CD4-positive, alpha-beta T cell (primary cell): Measurements from ENCODE around the gene SLC24A3. TPM values are rescaled to one million over a fixed set of nuclear protein-coding genes. Genes with fewer than 3 reads are reported as not detected.

Experiments used
- ATAC-seq: fragments of 200-7000 bp; cut with Tn5 transposase; one replicate; pipeline ENCODE4 v1.10.0; 2022; ENCODE audit warnings: mild to moderate bottlenecking; ENCODE audit not compliant: poor library complexity
- CTCF ChIA-PET: fragments of 350-600 bp; sonication (Branson Sonifier 250); formaldehyde crosslinking; loops from one replicate; lab custom pipeline; 2021; ENCODE audit warnings: antibody characterized with exemption, inconsistent platforms; lab: Charles Lee
- POLR2A ChIA-PET: fragments of 350-600 bp; sonication (Branson Sonifier 250); formaldehyde crosslinking; loops from one replicate; lab custom pipeline; 2021; ENCODE audit warnings: antibody characterized with exemption, inconsistent platforms; lab: Charles Lee
- DNase-seq, 14 experiments: peaks; one replicate each; pipeline ENCODE4 v3.0.0-alpha.2; 2013 to 2020; ENCODE audit warnings: mixed read lengths in 2 of 14
- H3K27ac ChIP-seq, 2 donors: one replicate each; pipeline versions ENCODE4 v1.5.1 to v1.7.0; 2013; ENCODE audit warnings: low read length in 2 of 2, low read depth in 1 of 2, mild to moderate bottlenecking in 1 of 2
- H3K27me3 ChIP-seq, 2 experiments: 1 replicate in 1 of 2; 2 replicates in 1 of 2; pipeline versions ENCODE4 v1.6.1 to v1.7.0; 2013; ENCODE audit warnings: low read length in 2 of 2, control low read depth in 1 of 2, mild to moderate bottlenecking in 1 of 2, moderate library complexity in 1 of 2; ENCODE audit not compliant: insufficient read depth in 2 of 2, control insufficient read depth in 1 of 2
- H3K36me3 ChIP-seq: one replicate; pipeline ENCODE4 v1.6.1; 2013; ENCODE audit warnings: low read length, control low read depth; ENCODE audit not compliant: insufficient read depth
- H3K4me1 ChIP-seq: one replicate; pipeline ENCODE4 v1.6.1; 2013; ENCODE audit warnings: low read length, control low read depth; ENCODE audit not compliant: insufficient read depth
- H3K4me3 ChIP-seq: one replicate; pipeline ENCODE4 v1.5.1; 2013; ENCODE audit warnings: mild to moderate bottlenecking, low read length, moderate library complexity
- H3K9me3 ChIP-seq, 2 experiments: 1 replicate in 1 of 2; 2 replicates in 1 of 2; pipeline versions ENCODE4 v1.6.1 to v1.7.0; 2013; ENCODE audit warnings: low read length in 2 of 2, mild to moderate bottlenecking in 2 of 2, control low read depth in 1 of 2, moderate library complexity in 1 of 2; ENCODE audit not compliant: control insufficient read depth in 1 of 2, insufficient read depth in 1 of 2
- H3K27ac Mint-ChIP-seq: one replicate; pipeline ENCODE4 v1.8.0; 2020; ENCODE audit warnings: mixed read lengths
- H3K27me3 Mint-ChIP-seq: one replicate; pipeline ENCODE4 v1.8.0; 2021; ENCODE audit warnings: mixed read lengths
- H3K36me3 Mint-ChIP-seq: one replicate; pipeline ENCODE4 v1.8.0; 2021; ENCODE audit warnings: low read depth, mixed read lengths
- H3K4me1 Mint-ChIP-seq: one replicate; pipeline ENCODE4 v1.8.0; 2021; ENCODE audit warnings: low read depth, mixed read lengths
- H3K4me3 Mint-ChIP-seq: one replicate; pipeline ENCODE4 v1.8.0; 2020; ENCODE audit warnings: mild to moderate bottlenecking, mixed read lengths
- H3K9me3 Mint-ChIP-seq: one replicate; pipeline ENCODE4 v1.8.0; 2020; ENCODE audit warnings: mixed read lengths
- CTCF ChIP-seq: fragments of 200-600 bp; IDR thresholded peaks from one replicate; pipeline ENCODE4 v1.8.0; 2022; ENCODE audit warnings: antibody characterized with exemption, mild to moderate bottlenecking
- intact Hi-C, 2 experiments: fragments of 100-400 bp; cut with DNase I in 1 of 2; cut with micrococcal nuclease in 1 of 2; formaldehyde crosslinking; loops; one replicate each; pipeline versions ENCODE4 v1.15.1 to v1.9.0; 2023 to 2025; cut with DNase I, micrococcal nuclease
- total RNA-seq, 174 experiments: library from RNA in 2 of 174; stranded (reverse) in 2 of 174; gene quantifications; one replicate each; pipeline ENCODE4 v1.2.3 and lab custom pipeline; 2021 to 2026

SLC24A3 gene
- total RNA-seq, 2 experiments from 2014 or later: not detected

GRCh38 chr20:19392344-19393130 lies 180.1 kb downstream of the SLC24A3 start:
- H3K27ac Mint-ChIP-seq: no peak overlapping the region
- H3K4me3 ChIP-seq: no peak overlapping the region
- no peaks in the 10 kb centered on the region for H3K4me1 Mint-ChIP-seq
- H3K27ac ChIP-seq: no peak overlapping the region
- no peaks in the 10 kb centered on the region for H3K36me3 Mint-ChIP-seq
- peaks cover 13% of the 10 kb centered on the region for H3K9me3 Mint-ChIP-seq
- no peak for TF ChIP-seq CTCF
- peaks cover 0 to 10% of the 10 kb centered on the region in 2 experiments for H3K9me3 ChIP-seq
- no peak for ATAC-seq
- peaks cover 0 to 5% of the 10 kb centered on the region in 2 experiments for H3K27me3 ChIP-seq
- no peak for DNase-seq
- no peaks in the 10 kb centered on the region for H3K27me3 Mint-ChIP-seq
- H3K4me3 Mint-ChIP-seq: no peak overlapping the region
- ChIA-PET CTCF (no interaction called here), POLR2A (no interaction called here)
- intact Hi-C loops: no loop called here
- H3K4me1 ChIP-seq: no peaks in the 10 kb centered on the region
- no peaks in the 10 kb centered on the region for H3K36me3 ChIP-seq

GRCh38 chr20:19396460-19397081 lies 184.1 kb downstream of the SLC24A3 start:
- no peaks in the 10 kb centered on the region for H3K9me3 ChIP-seq
- H3K27me3 Mint-ChIP-seq: no peaks in the 10 kb centered on the region
- no peak for TF ChIP-seq CTCF
- H3K36me3 ChIP-seq: no peaks in the 10 kb centered on the region
- no peaks in the 10 kb centered on the region for H3K4me1 ChIP-seq
- no peaks in the 10 kb centered on the region for H3K36me3 Mint-ChIP-seq
- DNase-seq: no peak
- H3K4me3 Mint-ChIP-seq: no peak overlapping the region
- no peak overlapping the region for H3K27ac Mint-ChIP-seq
- peaks cover 0 to 3% of the 10 kb centered on the region in 2 experiments for H3K27me3 ChIP-seq
- POLR2A ChIA-PET: no interaction called here
- H3K9me3 Mint-ChIP-seq: peaks cover 22% of the 10 kb centered on the region
- intact Hi-C loops: no loop called here
- ATAC-seq: no peak
- no peaks in the 10 kb centered on the region for H3K4me1 Mint-ChIP-seq
- H3K4me3 ChIP-seq: no peak overlapping the region
- H3K27ac ChIP-seq: no peak overlapping the region
- CTCF ChIA-PET: no interaction called here

GRCh38 chr20:19397226-19397625 lies 184.8 kb downstream of the SLC24A3 start:
- no peaks in the 10 kb centered on the region for H3K9me3 ChIP-seq
- H3K36me3 ChIP-seq: no peaks in the 10 kb centered on the region
- DNase-seq: no peak
- intact Hi-C loops: no loop called here
- H3K27ac ChIP-seq: no peak overlapping the region
- Mint-ChIP-seq H3K4me1 (no peaks in the 10 kb centered on the region), H3K4me3 (no peak overlapping the region), H3K27ac (no peak overlapping the region), H3K27me3 (no peaks in the 10 kb centered on the region), H3K9me3 (peaks cover 22% of the 10 kb centered on the region), H3K36me3 (no peaks in the 10 kb centered on the region)
- H3K4me1 ChIP-seq: no peaks in the 10 kb centered on the region
- TF ChIP-seq CTCF: no peak
- CTCF ChIA-PET: no interaction called here
- no peak for ATAC-seq
- H3K4me3 ChIP-seq: no peak overlapping the region
- H3K27me3 ChIP-seq: no peaks in the 10 kb centered on the region
- POLR2A ChIA-PET: no interaction called here
